ENCODE data around the gene ABCG2. TPM values are rescaled to one million over a fixed set of nuclear protein-coding genes. Genes with fewer than 3 reads are reported as not detected.

Gene ABCG2
- total RNA-seq, 1 experiment from 2014 or later = 0.24 TPM

GRCh38 chr4:88202443-88202842, 44.0 kb upstream of the ABCG2 start:
- CTCF ChIA-PET = interaction anchor here (0.8 kb wide), 1 partner anchor 168 kb away, joined by 4 read pairs; no protein-coding TSS in a partner anchor
- H3K27me3 Mint-ChIP-seq (ENCODE audit: unreplicated experiment) = no peaks in the 10 kb centered on the region
- H3K4me3 Mint-ChIP-seq (ENCODE audit: low read depth, unreplicated experiment) = no peak overlapping the region
- H3K36me3 Mint-ChIP-seq (ENCODE audit: insufficient read depth, unreplicated experiment) = no peaks in the 10 kb centered on the region
- intact Hi-C loops (cut with micrococcal nuclease; ENCODE audit: unreplicated experiment) = no loop called here
- no peak for DNase-seq
- no peaks in the 10 kb centered on the region for H3K9me3 Mint-ChIP-seq (ENCODE audit: low read depth, unreplicated experiment)
- no peak overlapping the region for H3K27ac Mint-ChIP-seq (ENCODE audit: unreplicated experiment)
- no peaks in the 10 kb centered on the region for H3K4me1 Mint-ChIP-seq (ENCODE audit: low read depth, unreplicated experiment)
- TF ChIP-seq CTCF (IDR thresholded peaks at IDR 0.05; ENCODE audit: unreplicated experiment) = no peak
- no TSS peak for BruUV-seq (replicated peaks)

GRCh38 chr4:88200186-88200585, 41.7 kb upstream of the ABCG2 start:
- BruUV-seq (replicated peaks) = no TSS peak
- DNase-seq = no peak
- intact Hi-C loops (cut with micrococcal nuclease; ENCODE audit: unreplicated experiment) = no loop called here
- no peak for TF ChIP-seq CTCF (IDR thresholded peaks at IDR 0.05; ENCODE audit: unreplicated experiment)
- CTCF ChIA-PET = no interaction called here
- Mint-ChIP-seq H3K4me1 (ENCODE audit: low read depth, unreplicated experiment) (peaks cover 12% of the 10 kb centered on the region), H3K36me3 (ENCODE audit: insufficient read depth, unreplicated experiment) (no peaks in the 10 kb centered on the region), H3K9me3 (ENCODE audit: low read depth, unreplicated experiment) (no peaks in the 10 kb centered on the region), H3K27me3 (ENCODE audit: unreplicated experiment) (no peaks in the 10 kb centered on the region), H3K27ac (ENCODE audit: unreplicated experiment) (no peak overlapping the region), H3K4me3 (ENCODE audit: low read depth, unreplicated experiment) (no peak overlapping the region)

GRCh38 chr4:88196523-88197185, 38.2 kb upstream of the ABCG2 start:
- intact Hi-C loops (cut with micrococcal nuclease; ENCODE audit: unreplicated experiment) = no loop called here
- Mint-ChIP-seq H3K27ac (ENCODE audit: unreplicated experiment) (no peak overlapping the region), H3K36me3 (ENCODE audit: insufficient read depth, unreplicated experiment) (no peaks in the 10 kb centered on the region), H3K9me3 (ENCODE audit: low read depth, unreplicated experiment) (no peaks in the 10 kb centered on the region), H3K4me3 (ENCODE audit: low read depth, unreplicated experiment) (no peak overlapping the region), H3K27me3 (ENCODE audit: unreplicated experiment) (no peaks in the 10 kb centered on the region), H3K4me1 (ENCODE audit: low read depth, unreplicated experiment) (peaks cover 15% of the 10 kb centered on the region)
- CTCF ChIA-PET = interaction anchor here (0.7 kb wide), 3 partner anchors 11 to 142 kb away, joined by 4 to 5 read pairs (median 4); no protein-coding TSS in a partner anchor
- no TSS peak for BruUV-seq (replicated peaks)
- no peak for TF ChIP-seq CTCF (IDR thresholded peaks at IDR 0.05; ENCODE audit: unreplicated experiment)
- DNase-seq = no peak

- Mint-ChIP-seq H3K4me1 (ENCODE audit: low read depth, unreplicated experiment) (peaks cover 15% of the 10 kb centered on the region), H3K36me3 (ENCODE audit: insufficient read depth, unreplicated experiment) (no peaks in the 10 kb centered on the region), H3K27me3 (ENCODE audit: unreplicated experiment) (no peaks in the 10 kb centered on the region), H3K9me3 (ENCODE audit: low read depth, unreplicated experiment) (no peaks in the 10 kb centered on the region), H3K27ac (ENCODE audit: unreplicated experiment) (no peak overlapping the region), H3K4me3 (ENCODE audit: low read depth, unreplicated experiment) (no peak overlapping the region)
- no TSS peak for BruUV-seq (replicated peaks)
- DNase-seq = peak; percentile 9
- no peak for TF ChIP-seq CTCF (IDR thresholded peaks at IDR 0.05; ENCODE audit: unreplicated experiment)
- CTCF ChIA-PET = no interaction called here
- intact Hi-C loops (cut with micrococcal nuclease; ENCODE audit: unreplicated experiment) = no loop called here
Observed at GRCh38 chr4:88196013-88196365, 37.5 kb upstream of the ABCG2 start.
